ENCODE data around the gene CETN3. TPM values are rescaled to one million over a fixed set of nuclear protein-coding genes. Genes with fewer than 3 reads are reported as not detected.

Gene CETN3
- total and polyA plus RNA-seq, 2 of the 13 experiments (the other 11 are each of a cell fraction or from before 2014, with no cell fraction given), result 15.4 to 71.5 TPM

DNA sequence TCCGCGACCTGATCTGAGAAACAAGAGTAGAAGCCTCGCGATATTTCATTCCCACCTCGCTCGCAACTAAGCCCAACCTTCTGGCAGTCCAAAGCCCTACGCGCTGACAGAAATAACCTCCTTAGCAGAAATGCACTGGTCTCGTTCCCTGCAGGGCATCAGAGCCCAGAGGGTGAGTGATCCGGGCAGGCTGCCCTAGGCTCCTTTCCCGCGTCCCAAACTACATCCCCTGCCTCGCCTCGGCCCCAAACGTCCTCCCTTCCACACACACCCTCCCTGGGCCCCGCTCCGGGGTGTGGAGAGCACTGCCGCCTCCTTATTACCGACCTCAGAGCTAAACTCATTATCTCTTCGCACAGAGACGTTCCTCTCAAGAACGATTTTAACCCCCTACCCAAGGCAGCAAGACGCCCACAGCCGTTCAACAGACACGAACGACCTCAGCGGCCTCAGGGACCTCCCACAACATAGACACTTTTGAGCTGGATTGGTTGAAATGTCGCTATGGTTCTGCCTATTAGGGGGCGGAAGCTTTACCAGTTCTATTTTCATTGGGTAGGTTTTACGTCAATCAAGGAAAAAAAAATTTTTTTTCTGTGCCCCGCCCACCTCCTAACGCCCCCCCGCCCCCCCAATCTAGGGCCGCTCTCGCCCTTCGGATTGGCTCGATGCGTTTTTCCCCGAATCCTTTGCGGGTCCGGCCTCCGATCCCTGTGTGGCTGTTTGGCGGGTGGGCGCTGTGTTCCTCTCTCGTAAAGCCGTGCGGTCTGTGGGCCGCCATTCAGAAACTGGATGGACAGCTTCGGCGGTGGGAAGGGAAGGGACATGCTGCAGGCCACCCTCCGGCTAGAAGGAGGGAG lies at the start of gene CETN3 (continued):
- TF ChIP-seq, protein P1, sequence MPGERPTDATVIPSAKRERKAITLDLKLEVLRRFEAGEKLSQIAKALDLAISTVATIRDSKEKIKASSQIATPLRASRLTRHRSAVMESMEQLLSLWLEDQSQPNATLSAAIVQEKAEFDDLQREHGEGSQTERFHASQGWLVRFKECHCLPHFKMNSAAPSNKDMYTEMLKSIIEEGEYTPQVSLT (CRISPR knock-in tag; IDR thresholded peaks at IDR 0.05; ENCODE audit: borderline replicate concordance, low read depth), result no peak
- TF ChIP-seq RARG (CRISPR knock-in tag; IDR thresholded peaks at IDR 0.05; ENCODE audit: low read depth), result 0 out of 2 replicates have a peak, but pooled peaks have one; percentile 4
- no peak for TF ChIP-seq FLYWCH1 (CRISPR knock-in tag; IDR thresholded peaks at IDR 0.05)
- TF ChIP-seq, protein P2, sequence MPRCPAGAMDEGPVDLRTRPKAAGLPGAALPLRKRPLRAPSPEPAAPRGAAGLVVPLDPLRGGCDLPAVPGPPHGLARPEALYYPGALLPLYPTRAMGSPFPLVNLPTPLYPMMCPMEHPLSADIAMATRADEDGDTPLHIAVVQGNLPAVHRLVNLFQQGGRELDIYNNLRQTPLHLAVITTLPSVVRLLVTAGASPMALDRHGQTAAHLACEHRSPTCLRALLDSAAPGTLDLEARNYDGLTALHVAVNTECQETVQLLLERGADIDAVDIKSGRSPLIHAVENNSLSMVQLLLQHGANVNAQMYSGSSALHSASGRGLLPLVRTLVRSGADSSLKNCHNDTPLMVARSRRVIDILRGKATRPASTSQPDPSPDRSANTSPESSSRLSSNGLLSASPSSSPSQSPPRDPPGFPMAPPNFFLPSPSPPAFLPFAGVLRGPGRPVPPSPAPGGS (CRISPR knock-in tag; IDR thresholded peaks at IDR 0.05), result peak; percentile 76
- TF ChIP-seq, protein P3, sequence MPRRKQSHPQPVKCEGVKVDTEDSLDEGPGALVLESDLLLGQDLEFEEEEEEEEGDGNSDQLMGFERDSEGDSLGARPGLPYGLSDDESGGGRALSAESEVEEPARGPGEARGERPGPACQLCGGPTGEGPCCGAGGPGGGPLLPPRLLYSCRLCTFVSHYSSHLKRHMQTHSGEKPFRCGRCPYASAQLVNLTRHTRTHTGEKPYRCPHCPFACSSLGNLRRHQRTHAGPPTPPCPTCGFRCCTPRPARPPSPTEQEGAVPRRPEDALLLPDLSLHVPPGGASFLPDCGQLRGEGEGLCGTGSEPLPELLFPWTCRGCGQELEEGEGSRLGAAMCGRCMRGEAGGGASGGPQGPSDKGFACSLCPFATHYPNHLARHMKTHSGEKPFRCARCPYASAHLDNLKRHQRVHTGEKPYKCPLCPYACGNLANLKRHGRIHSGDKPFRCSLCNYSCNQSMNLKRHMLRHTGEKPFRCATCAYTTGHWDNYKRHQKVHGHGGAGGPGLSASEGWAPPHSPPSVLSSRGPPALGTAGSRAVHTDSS (CRISPR knock-in tag; conservative IDR thresholded peaks at IDR 0.05), result no peak
- TF ChIP-seq PCBP2 (optimal IDR thresholded peaks at IDR 0.05; ENCODE audit: low read depth, low read length, poor library complexity, severe bottlenecking), result no peak
- TF ChIP-seq MEF2D (CRISPR knock-in tag; IDR thresholded peaks at IDR 0.05), result no peak; the same call in 1 of the 2 replicates
- TF ChIP-seq ISL2 (CRISPR knock-in tag; IDR thresholded peaks at IDR 0.05), result no peak
- TF ChIP-seq ZNF234 (CRISPR knock-in tag; conservative IDR thresholded peaks at IDR 0.05), result no peak
- TF ChIP-seq ZNF326 (CRISPR knock-in tag; IDR thresholded peaks at IDR 0.05; ENCODE audit: borderline replicate concordance), result no peak
- no peak for TF ChIP-seq ZNF3 (CRISPR knock-in tag; IDR thresholded peaks at IDR 0.05)
- TF ChIP-seq ZNF12 (CRISPR knock-in tag; IDR thresholded peaks at IDR 0.05), result 0 out of 2 replicates have a peak, but pooled peaks have one; percentile 39
- peak; percentile 49; the same call in 1 of the 2 replicates for TF ChIP-seq BRCA1 (CRISPR knock-in tag; IDR thresholded peaks at IDR 0.05)
- TF ChIP-seq, protein P4, sequence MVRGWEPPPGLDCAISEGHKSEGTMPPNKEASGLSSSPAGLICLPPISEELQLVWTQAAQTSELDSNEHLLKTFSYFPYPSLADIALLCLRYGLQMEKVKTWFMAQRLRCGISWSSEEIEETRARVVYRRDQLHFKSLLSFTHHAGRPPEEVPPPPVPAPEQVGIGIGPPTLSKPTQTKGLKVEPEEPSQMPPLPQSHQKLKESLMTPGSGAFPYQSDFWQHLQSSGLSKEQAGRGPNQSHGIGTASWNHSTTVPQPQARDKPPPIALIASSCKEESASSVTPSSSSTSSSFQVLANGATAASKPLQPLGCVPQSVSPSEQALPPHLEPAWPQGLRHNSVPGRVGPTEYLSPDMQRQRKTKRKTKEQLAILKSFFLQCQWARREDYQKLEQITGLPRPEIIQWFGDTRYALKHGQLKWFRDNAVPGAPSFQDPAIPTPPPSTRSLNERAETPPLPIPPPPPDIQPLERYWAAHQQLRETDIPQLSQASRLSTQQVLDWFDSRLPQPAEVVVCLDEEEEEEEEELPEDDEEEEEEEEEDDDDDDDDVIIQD (CRISPR knock-in tag; IDR thresholded peaks at IDR 0.05; ENCODE audit: low read depth), result peak; percentile 72; the same call in 1 of the 2 replicates
- TF ChIP-seq, protein P5, sequence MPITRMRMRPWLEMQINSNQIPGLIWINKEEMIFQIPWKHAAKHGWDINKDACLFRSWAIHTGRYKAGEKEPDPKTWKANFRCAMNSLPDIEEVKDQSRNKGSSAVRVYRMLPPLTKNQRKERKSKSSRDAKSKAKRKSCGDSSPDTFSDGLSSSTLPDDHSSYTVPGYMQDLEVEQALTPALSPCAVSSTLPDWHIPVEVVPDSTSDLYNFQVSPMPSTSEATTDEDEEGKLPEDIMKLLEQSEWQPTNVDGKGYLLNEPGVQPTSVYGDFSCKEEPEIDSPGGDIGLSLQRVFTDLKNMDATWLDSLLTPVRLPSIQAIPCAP (CRISPR knock-in tag; IDR thresholded peaks at IDR 0.05; ENCODE audit: low read depth), result no peak; the same call in 1 of the 2 replicates
- TF ChIP-seq TRIM24 (CRISPR knock-in tag; IDR thresholded peaks at IDR 0.05), result no peak
- TF ChIP-seq, protein P6, sequence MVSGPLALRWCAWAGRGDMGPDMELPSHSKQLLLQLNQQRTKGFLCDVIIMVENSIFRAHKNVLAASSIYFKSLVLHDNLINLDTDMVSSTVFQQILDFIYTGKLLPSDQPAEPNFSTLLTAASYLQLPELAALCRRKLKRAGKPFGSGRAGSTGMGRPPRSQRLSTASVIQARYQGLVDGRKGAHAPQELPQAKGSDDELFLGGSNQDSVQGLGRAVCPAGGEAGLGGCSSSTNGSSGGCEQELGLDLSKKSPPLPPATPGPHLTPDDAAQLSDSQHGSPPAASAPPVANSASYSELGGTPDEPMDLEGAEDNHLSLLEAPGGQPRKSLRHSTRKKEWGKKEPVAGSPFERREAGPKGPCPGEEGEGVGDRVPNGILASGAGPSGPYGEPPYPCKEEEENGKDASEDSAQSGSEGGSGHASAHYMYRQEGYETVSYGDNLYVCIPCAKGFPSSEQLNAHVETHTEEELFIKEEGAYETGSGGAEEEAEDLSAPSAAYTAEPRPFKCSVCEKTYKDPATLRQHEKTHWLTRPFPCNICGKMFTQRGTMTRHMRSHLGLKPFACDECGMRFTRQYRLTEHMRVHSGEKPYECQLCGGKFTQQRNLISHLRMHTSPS (CRISPR knock-in tag; IDR thresholded peaks at IDR 0.05; ENCODE audit: low read depth), result no peak
- TF ChIP-seq, protein P7, sequence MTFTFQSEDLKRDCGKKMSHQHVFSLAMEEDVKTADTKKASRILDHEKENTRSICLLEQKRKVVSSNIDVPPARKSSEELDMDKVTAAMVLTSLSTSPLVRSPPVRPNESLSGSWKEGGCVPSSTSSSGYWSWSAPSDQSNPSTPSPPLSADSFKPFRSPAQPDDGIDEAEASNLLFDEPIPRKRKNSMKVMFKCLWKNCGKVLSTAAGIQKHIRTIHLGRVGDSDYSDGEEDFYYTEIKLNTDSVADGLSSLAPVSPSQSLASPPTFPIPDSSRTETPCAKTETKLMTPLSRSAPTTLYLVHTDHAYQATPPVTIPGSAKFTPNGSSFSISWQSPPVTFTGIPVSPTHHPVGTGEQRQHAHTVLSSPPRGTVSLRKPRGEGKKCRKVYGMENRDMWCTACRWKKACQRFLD (CRISPR knock-in tag; IDR thresholded peaks at IDR 0.05; ENCODE audit: borderline replicate concordance), result peak; percentile 90; the same call in 1 of the 2 replicates
- peak; percentile 77; the same call in 1 of the 2 replicates for TF ChIP-seq KAT7 (CRISPR knock-in tag; IDR thresholded peaks at IDR 0.05; ENCODE audit: borderline replicate concordance)

All from HepG2 (cell line).